Measurements from ENCODE around the gene SPRY1.

SPRY1 gene

DNA sequence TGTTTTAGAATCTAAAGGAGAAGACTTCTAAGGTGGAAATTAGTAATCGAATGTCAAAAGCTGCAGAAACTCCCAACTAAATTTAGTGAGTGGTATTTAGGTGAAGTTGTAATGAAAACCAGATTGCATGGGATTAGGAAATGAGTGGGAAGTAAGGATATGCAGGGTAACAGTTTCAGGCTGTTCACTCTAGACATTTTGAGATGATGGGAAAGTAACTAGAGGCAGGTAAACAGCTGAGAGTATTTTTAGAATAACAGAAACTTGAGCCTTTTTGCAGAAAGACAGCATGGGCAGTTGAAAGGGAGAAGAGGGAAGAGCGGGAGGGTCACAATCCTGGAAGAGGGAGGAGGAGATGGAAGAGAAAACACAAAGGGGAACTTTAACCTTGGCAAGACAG, 12.7 kb downstream of the SPRY1 start:
- no peak for DNase-seq (ENCODE audit: low read depth, low spot score)

- no peak for DNase-seq (ENCODE audit: low read depth, low spot score)
These were observed 14.9 kb downstream of the SPRY1 start for GRCh38 chr4:123411514-123411913.

GRCh38 chr4:123412091-123412505, 15.5 kb downstream of the SPRY1 start:
- no peak for DNase-seq (ENCODE audit: low read depth, low spot score)

- DNase-seq (ENCODE audit: low read depth, low spot score) = no peak
These were observed 16.3 kb downstream of the SPRY1 start for GRCh38 chr4:123412700-123413512.

DNA sequence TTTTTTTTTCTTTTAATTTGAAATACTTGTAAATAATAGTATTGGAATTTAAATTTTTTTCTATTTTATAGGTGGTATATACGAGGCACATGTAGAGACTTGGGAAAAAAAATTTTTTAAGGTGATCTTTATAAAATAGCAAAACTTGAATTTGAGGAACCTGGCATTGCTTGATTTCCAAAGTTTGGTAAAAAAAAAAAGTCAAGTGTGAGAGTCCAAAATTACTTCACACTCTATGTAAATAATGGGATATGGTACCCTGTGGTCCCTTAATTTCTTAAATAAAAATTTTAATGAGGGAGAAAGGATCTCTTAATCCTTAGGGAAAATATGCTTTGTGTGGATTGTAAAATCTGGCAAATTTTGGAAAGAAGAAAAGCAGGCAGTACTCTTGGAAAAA, 19.0 kb downstream of the SPRY1 start:
- no peak for DNase-seq (ENCODE audit: low read depth, low spot score)

DNA sequence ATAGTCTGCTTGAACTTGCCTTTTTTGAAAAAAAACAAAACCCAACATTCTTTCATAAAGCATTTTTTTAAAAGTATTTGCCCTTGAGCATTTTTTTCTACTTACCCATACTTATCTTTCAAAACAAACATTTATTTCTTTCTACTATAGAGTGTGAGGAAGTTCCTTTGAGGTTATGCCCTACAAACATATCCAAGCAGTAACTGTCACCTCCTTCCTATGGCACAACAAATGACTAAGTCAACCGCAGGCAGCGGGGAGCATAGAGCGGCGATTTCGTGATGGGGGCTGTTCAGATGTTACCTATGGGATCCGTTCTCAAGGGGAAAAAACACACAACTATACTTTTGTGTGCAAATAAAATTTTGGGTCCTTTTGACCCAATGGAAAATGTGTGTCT, 19.4 kb downstream of the SPRY1 start:
- no peak for DNase-seq (ENCODE audit: low read depth, low spot score)

DNA sequence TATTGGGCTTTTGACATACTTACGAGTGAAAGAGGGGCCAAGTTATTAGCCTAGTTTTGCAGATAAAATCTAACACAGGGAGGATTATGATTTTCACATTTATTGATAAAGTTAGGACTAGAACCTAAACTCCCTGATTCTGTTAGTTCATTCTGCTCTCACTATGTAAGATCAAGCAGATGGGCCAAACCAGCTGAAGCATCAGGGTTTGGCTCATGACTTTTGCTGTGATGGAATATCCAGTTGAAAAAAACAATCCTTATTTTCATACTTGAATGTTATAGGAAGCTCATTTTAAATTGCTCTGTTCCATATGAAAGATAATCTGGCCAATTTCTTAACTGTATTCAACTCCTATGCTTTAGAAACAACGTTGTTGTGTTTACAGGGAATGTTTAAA, 21.2 kb downstream of the SPRY1 start:
- no peak for DNase-seq (ENCODE audit: low read depth, low spot score)

DNA sequence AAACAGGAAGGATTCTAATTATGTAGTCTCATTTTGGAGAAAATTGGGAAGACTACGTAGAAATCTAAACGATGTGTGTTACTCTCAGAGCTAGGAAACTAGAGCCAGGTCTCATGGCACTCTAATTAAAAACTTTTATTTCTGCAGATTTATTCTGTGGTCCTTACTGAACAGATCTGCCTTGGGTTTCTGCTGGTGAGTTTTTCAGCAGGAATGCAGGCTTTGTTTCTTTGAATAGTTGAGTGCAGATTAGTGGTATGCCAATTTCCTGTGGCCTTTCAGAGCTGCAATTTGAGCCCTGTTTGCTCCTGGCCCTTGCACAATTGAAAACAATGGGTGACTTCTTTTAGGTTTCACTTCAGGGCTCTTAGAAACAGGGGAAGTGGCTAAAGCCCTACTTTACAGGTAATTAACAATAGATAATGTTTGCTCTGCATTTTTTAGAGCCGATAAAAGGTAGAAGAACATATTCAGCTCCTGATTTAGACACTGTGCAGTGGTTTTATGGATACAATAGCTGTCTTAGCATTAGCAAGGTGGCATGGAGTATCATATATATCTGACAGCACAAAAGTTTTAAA, 21.8 kb downstream of the SPRY1 start:
- DNase-seq (ENCODE audit: low read depth, low spot score) = no peak

DNA sequence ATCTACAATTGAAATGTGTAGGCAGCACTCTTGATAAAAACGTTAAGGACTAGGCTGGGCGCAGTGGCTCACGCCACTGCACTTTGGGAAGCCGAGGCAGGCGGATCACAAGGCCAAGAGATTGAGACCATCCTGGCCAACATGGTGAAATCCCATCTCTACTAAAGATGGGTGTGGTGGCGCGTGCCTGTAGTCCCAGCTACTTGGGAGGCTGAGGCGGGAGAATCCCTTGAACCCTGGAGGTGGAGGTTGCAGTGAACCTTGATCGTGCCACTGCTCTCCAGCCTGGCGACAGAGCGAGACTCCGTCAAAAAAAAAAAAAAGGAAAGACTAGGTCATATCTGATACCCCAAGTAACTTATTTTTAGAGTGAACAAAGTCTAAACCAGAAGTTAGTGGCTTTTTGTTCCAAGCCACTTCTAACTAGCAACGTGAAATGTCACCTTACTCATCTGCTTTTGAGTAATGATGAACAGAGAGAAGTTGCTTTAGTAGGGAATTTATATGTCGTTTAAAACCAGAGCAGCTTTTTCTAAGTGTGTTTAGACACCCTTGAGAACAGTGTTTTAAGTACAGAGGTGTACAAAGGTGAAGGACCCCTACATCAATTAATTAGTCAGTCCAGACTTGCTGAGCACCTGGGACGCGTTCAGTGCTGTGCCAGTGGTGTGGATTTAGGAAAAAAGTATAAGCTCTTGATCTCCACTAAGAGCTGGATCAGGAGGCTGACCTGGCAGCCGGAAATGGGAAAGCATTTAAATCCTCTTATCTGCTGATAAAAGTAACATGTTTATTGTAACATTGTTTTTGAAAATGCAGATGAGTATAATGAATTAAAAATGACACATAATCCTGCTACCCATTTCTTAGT, 23.5 kb downstream of the SPRY1 start:
- no peak for DNase-seq (ENCODE audit: low read depth, low spot score)

GRCh38 chr4:123421227-123421936, 24.8 kb downstream of the SPRY1 start:
- no peak for DNase-seq (ENCODE audit: low read depth, low spot score)

GRCh38 chr4:123421937-123422781, 25.6 kb downstream of the SPRY1 start:
- DNase-seq (ENCODE audit: low read depth, low spot score) = no peak

GRCh38 chr4:123423819-123424218, 27.2 kb downstream of the SPRY1 start:
- no peak for DNase-seq (ENCODE audit: low read depth, low spot score)

DNA sequence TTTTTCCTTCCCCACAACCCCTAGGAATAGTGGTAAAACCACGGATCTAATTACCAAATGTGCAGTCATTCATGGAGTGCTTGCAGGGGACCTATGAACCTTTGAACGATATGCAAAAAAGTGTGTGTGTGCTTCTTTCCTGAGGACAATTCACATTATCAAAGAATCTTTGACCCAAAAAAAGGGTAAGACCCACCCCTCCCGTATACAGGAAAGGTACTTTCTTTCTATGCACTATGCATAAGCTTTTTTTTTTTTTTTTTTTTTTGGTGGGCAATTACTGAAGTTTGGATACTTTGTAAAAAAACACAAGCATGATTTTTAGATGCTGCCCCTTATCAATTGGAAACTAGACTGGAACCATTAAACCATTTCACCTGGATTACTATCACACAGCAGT, 31.4 kb downstream of the SPRY1 start:
- no peak for DNase-seq (ENCODE audit: low read depth, low spot score)

DNA sequence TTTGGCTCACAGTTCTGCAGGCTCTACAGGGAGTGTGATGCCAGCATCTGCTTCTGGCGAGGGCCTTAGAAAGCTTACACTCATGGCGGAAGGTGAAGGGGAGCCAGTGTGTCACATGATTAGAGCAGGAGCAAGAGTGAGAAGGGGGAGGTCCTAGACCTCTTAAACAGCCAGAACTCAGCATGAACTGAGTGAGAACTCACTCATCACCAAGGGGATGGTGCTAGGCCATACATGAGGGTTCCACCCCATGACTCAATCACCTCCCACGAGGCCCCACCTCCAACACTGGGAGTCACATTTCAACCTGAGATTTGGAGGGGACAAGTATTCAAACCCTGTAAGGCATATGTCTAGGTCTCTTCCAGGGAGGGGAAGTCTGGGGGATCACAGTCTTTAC, 33.4 kb downstream of the SPRY1 start:
- DNase-seq (ENCODE audit: low read depth, low spot score) = no peak

GRCh38 chr4:123430501-123430900, 33.9 kb downstream of the SPRY1 start:
- no peak for DNase-seq (ENCODE audit: low read depth, low spot score)

DNA sequence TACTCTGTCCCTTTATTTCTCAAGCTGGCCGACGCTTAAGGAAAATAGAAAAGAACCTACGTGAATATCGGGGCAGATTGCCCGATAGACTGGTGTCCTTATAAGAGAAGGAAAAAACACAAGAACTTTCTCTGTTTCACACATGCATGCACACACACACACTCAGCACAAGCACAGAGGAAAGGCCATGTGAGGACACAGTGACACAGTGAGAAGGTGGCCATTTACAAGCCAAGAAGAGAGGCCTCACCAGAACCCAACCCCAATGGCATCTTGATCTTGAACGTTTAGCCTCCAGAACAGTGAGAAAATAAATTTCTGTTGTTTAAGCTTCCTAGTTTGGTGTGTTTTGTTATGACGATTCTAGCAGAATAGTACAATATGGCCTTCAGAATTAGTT, 37.0 kb downstream of the SPRY1 start:
- no peak for DNase-seq (ENCODE audit: low read depth, low spot score)

DNA sequence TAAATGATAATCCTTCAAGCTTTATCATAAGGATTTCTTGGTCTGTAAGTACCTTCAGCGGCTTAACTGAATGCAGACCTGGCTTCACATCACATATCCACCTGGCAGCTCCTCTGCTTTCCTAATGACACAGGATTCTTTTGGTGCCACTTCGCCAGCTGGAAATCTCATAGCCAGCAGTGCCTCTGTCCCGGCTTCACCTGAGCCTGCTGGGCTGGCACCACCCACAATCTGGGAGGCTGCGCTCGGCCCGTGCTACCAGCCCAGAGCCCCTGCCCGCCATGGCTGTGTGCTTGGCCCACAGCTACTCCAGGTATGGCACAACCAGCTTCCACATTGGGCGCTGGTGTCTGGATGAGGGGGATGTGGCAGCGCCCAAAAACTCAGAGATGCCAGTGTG, 37.4 kb downstream of the SPRY1 start:
- DNase-seq (ENCODE audit: low read depth, low spot score) = no peak

DNA sequence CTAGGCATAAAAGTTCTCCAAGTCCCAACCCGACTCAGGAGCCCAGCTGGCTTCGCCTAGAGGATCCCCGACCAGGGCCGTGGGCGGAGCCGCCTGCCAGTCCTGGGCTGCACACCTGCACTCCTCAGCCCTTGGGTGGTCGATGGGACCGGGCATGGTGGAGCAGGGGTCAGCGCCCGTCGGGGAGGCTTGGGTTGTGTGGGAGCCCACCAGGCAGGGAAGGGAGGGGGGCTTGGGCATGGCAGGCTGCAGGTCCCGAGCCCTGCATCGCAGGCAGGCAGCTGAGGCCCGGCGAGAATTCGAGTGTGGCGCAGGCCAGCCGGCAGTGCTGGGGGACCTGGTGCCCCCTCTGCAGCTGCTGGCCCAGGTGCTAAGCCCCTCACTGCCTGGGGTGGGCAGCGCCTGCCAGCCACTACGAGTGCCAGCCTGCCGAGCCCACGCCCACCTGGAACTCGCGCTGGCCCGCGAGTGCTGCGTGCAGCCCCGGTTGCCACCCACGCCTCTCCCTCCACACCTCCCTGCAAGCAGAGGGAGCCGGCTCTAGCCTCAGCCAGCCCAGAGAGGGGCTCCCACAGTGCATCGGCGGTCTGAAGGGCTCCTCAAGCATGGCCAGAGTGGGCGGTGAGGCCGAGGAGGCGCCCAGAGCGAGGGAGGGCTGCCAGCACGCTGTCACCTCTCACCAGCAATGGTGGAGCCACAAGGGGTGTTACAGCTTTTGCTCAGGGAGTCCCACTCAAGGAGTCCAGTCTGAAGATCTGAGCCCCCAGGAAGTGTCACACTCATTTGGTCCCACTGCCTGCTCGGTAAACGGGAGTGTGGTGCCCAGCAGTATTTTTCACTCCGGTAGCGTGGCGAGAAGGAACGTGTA, 38.9 kb downstream of the SPRY1 start:
- no peak for DNase-seq (ENCODE audit: low read depth, low spot score)

DNA sequence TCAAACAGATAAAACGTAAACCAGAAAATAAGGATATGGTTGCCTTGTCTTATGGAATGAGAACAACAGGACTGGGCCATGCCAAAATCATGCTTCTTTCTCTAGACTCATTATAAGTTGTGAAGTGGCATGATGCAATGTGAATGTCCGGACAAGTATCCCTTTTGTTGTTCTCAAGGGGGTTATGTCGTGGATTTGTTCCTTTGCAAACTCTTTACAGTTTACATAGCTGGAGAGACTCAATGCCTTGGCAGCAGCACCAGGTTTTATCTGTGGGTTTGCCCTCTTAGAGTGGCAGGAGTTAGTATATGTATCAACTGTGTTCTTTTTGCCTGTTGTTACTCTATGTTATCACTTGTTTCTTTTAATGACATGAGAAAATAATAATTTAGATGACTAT, 41.4 kb downstream of the SPRY1 start:
- no peak for DNase-seq (ENCODE audit: low read depth, low spot score)
